Measurements from ENCODE around the gene SPG7. TPM values are rescaled to one million over a fixed set of nuclear protein-coding genes. Genes with fewer than 3 reads are reported as not detected.

SPG7 gene
- total and polyA plus RNA-seq, 9 of the 15 experiments (the other 6 are each of a cell fraction or from before 2014, with no cell fraction given), result 5.8 to 89.1 (median 49.4) TPM

DNA sequence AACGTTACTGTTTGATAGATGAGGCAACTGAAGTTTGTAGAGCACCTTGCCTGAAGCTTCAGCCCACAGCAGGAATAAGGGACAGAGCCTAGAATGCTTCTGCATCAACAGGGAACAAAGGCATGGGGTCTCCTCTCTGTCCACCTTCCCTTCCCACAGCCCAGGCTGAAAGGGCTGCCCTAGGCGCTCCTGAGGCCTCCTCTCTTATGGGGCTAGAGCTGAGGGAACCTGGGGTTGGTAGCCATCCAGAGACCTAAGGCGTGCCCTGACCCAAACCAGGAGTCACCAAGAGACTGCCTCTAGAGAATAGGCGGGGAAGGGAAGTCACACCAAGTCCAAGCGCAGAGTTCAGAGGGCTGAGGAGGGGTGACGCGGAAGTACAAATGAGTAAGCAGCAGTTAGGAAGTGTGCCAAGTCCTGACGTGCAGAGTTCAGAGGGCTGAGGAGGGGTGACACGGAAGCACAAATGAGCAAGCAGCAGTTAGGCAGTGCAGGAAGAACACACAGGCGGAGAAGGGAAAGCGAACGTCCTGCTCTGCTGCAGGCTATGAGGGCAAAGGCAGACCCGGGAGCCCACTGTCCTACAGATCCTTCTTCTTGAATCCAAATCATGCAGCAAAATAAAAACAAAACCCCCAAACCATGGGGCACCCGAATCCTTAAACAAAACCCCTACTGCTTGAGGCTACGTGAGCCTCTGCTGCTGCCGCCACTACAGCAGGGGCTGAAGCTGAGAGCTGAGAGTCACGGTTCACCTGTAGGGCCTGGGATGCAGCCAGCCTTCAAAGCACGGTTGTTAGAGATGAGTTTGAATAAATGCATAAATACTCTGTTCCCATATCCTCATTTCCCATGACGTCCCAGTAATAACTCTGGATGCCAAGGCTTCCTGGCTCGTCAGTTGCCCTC, 2.7 kb upstream of the SPG7 start (continued):
- TF ChIP-seq, protein P1, sequence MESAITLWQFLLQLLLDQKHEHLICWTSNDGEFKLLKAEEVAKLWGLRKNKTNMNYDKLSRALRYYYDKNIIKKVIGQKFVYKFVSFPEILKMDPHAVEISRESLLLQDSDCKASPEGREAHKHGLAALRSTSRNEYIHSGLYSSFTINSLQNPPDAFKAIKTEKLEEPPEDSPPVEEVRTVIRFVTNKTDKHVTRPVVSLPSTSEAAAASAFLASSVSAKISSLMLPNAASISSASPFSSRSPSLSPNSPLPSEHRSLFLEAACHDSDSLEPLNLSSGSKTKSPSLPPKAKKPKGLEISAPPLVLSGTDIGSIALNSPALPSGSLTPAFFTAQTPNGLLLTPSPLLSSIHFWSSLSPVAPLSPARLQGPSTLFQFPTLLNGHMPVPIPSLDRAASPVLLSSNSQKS (CRISPR knock-in tag; IDR thresholded peaks at IDR 0.05), result no peak
- TF ChIP-seq, protein P2, sequence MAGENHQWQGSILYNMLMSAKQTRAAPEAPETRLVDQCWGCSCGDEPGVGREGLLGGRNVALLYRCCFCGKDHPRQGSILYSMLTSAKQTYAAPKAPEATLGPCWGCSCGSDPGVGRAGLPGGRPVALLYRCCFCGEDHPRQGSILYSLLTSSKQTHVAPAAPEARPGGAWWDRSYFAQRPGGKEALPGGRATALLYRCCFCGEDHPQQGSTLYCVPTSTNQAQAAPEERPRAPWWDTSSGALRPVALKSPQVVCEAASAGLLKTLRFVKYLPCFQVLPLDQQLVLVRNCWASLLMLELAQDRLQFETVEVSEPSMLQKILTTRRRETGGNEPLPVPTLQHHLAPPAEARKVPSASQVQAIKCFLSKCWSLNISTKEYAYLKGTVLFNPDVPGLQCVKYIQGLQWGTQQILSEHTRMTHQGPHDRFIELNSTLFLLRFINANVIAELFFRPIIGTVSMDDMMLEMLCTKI (IDR thresholded peaks at IDR 0.05; ENCODE audit: partially characterized antibody), result no peak
- TF ChIP-seq, protein P3, sequence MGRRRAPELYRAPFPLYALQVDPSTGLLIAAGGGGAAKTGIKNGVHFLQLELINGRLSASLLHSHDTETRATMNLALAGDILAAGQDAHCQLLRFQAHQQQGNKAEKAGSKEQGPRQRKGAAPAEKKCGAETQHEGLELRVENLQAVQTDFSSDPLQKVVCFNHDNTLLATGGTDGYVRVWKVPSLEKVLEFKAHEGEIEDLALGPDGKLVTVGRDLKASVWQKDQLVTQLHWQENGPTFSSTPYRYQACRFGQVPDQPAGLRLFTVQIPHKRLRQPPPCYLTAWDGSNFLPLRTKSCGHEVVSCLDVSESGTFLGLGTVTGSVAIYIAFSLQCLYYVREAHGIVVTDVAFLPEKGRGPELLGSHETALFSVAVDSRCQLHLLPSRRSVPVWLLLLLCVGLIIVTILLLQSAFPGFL (CRISPR knock-in tag; IDR thresholded peaks at IDR 0.05), result no peak
- TF ChIP-seq ARHGAP35 (IDR thresholded peaks at IDR 0.05; ENCODE audit: partially characterized antibody) (no peak), SRSF3 (IDR thresholded peaks at IDR 0.05; ENCODE audit: insufficient read depth, low read length) (no peak), MYNN (IDR thresholded peaks at IDR 0.05) (peak; percentile 78; the same call in 1 of the 2 replicates), MYNN (CRISPR knock-in tag; IDR thresholded peaks at IDR 0.05) (no peak), MECOM (CRISPR knock-in tag; IDR thresholded peaks at IDR 0.05) (0 out of 2 replicates have a peak, but pooled peaks have one; percentile 21), EZH2 (IDR thresholded peaks at IDR 0.05; ENCODE audit: borderline replicate concordance, low read depth, low read length) (no peak), RNF2 (IDR thresholded peaks at IDR 0.05) (no peak; the same call in 1 of the 2 replicates), RAD21 (CRISPR knock-in tag; conservative IDR thresholded peaks at IDR 0.05 in 1 of 2, IDR thresholded peaks at IDR 0.05 in 1 of 2) (peak in 1 of 2 experiments; percentile 23; a peak in 1 of 4 replicates), CEBPG (CRISPR knock-in tag; IDR thresholded peaks at IDR 0.05) (no peak), CEBPG (tag; conservative IDR thresholded peaks at IDR 0.05 in 1 of 2, IDR thresholded peaks at IDR 0.05 in 1 of 2) (no peak), U2AF2 (optimal IDR thresholded peaks at IDR 0.05; ENCODE audit: low read depth, low read length) (no peak), ZNF311 (CRISPR knock-in tag; IDR thresholded peaks at IDR 0.05) (no peak), HDAC1 (IDR thresholded peaks at IDR 0.05) (peak in 1 of 2 experiments; percentile 92; a peak in 2 of 4 replicates), HCFC1 (IDR thresholded peaks at IDR 0.05; ENCODE audit: low read depth, low read length) (no peak; the same call in 1 of the 2 replicates)
- TF ChIP-seq, protein P4, sequence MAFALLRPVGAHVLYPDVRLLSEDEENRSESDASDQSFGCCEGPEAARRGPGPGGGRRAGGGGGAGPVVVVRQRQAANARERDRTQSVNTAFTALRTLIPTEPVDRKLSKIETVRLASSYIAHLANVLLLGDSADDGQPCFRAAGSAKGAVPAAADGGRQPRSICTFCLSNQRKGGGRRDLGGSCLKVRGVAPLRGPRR (CRISPR knock-in tag; IDR thresholded peaks at IDR 0.05), result no peak
- TF ChIP-seq, protein P5, sequence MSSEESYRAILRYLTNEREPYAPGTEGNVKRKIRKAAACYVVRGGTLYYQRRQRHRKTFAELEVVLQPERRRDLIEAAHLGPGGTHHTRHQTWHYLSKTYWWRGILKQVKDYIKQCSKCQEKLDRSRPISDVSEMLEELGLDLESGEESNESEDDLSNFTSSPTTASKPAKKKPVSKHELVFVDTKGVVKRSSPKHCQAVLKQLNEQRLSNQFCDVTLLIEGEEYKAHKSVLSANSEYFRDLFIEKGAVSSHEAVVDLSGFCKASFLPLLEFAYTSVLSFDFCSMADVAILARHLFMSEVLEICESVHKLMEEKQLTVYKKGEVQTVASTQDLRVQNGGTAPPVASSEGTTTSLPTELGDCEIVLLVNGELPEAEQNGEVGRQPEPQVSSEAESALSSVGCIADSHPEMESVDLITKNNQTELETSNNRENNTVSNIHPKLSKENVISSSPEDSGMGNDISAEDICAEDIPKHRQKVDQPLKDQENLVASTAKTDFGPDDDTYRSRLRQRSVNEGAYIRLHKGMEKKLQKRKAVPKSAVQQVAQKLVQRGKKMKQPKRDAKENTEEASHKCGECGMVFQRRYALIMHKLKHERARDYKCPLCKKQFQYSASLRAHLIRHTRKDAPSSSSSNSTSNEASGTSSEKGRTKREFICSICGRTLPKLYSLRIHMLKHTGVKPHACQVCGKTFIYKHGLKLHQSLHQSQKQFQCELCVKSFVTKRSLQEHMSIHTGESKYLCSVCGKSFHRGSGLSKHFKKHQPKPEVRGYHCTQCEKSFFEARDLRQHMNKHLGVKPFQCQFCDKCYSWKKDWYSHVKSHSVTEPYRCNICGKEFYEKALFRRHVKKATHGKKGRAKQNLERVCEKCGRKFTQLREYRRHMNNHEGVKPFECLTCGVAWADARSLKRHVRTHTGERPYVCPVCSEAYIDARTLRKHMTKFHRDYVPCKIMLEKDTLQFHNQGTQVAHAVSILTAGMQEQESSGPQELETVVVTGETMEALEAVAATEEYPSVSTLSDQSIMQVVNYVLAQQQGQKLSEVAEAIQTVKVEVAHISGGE (CRISPR knock-in tag; IDR thresholded peaks at IDR 0.05), result peak in 1 of 3 experiments; percentile 90; a peak in 2 of 6 replicates
